ENCODE results near the gene LRRC73.
"Not testable (repeated sequence)": the region's sequence is repeated elsewhere in the genome, so short reads cannot be mapped to it uniquely, and the experiment has no call there.

The LRRC73 gene

DNA sequence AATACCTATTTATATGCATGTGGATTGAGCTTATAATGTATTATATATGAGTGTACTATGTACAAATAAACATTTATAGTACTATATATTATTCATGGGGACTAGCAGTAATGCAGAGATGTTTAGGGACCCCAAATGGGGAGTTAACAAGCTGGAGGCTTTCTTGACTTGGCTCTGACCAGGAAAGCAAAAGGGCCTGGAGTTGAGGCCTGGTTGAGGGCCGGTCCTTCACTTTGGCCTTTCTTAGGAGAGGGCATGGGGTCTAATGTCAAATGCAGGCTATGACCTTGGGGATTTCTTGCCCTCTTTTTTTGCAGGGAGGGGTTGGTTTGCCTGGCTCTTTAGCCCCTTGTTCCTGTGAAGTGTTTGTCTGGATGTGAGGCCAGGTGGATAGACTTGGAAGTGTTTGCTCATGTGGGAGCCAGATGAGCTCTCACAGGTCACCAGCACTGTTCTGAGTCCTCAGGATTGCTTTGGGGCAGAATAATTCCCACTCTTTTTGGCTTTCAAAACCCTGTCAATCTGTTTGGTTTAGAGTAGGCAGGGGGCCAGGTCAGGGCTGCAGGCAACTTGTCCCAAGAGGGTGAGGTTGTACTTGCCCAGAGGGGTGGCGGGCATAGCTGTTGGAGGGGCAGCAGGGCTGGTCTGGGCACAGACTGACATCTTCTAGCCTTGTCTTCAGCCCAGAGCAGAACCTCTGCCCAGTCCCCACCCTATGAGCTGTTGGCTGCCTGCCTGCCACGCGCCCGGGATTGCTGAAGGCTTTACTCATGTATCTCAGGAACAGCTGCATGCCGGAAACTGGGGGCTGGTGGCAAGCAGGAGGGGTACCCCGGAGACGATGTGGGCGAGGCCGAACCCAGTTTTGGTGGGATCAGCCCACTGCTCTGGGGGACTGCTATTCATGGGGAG is 18.1 kb downstream of the LRRC73 start:
- peak; percentile 84 for DNase-seq

DNA sequence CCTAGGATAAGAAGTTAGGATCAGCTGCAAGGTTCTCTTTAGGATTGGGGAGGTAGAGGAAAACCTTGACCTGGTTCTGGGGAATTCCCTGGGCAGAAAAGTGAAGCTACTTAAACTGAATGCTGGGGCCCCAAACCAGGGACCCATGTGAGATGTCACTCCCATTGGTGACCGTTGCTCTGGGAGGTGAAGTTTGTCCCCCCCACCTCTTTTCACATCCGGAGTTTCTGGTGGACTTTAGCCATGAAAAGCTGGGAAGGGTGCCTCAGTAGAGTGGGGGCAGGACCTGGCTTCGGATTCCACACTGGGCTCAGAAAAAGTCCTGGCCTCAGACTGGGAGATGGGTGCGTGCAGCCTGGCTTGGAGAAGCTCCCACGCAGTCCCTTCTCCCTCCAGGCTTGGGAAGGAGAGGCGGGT is 19.6 kb downstream of the LRRC73 start:
- DNase-seq, result no peak

GRCh38 chr6:43489277-43490072 is 20.7 kb downstream of the LRRC73 start:
- peak; percentile 79 for DNase-seq

DNA sequence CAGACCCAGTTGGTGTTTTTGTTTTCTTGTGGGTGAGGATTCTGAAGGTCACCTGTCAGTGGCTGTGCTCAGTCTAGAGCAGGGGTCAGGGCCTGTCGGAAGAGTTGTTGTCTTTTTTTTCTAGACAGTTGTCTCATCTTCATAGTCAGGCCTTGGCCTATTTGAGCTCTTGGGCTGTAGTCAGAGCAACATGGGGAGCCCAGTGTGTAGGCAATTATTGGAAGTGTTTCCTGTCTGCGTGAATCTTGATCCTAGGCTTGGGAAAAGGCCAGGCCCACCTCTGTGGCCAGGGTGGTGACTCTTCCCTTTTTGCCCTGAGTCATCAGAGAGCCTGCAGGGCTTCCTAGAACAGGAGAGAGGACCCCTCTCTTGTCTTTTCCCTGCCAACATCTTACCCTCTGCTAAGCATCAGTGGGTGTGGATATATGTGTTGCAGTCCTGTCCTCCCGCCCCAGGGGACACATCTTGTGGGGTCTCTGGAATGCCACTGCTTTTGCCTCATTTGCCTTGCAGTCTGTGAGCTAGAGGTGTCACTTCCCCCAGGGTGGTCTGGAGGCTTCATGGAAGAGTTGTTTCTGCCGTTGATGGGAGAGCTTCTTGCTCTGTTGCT is 21.4 kb downstream of the LRRC73 start:
- DNase-seq, result no peak

DNA sequence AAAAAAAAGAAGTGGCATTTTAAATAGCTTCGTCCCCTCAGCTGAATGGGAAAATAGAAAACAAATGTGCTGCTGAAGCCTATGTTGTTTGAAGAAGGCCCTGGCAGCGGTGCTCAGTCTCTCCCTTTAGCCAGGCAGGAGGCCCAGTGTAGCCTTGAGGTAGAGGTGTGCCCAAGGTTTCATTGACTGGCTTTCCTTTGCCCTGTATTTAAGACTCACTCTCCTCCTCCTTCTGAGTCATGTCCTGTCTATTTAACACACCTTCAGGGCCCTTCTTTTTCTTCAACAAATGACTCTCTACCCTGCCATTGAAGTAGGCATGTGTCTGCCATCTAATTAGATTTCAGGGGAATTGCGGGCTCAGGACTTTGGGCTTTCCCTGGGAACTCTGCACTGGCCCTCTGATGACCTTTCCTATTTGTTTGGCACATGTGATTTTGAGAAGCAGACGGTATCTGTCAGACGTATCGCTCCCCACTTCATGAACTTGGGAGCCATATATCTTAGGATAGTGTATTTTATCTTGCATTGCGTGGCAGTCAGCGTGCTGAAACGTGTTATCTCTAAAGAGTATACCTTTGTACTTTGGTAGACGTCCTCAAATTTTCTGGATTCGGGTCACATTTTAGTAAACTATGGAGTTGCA is 28.4 kb downstream of the LRRC73 start:
- DNase-seq, result no peak

- DNase-seq, result no peak
Measured at GRCh38 chr6:43481075-43481474, 29.1 kb downstream of the LRRC73 start.

DNA sequence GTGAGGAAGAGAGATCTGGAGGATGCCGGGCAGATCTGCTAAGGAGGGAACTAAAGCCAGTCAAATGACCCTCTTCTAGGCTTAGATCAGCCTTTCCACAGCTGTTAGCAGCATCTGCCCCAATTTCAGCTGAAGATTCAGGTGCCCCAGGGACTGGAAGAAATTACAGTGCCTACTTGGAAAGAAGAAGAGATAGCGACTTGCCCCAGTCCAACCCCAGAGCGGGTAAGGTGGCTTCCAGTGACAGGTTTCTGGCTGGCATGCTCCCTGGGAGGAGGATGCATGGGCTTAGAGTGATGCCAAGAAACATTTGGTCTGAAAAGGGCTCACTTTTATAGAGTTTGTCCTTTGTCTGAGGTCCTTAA is 32.2 kb downstream of the LRRC73 start:
- no peak for DNase-seq

DNA sequence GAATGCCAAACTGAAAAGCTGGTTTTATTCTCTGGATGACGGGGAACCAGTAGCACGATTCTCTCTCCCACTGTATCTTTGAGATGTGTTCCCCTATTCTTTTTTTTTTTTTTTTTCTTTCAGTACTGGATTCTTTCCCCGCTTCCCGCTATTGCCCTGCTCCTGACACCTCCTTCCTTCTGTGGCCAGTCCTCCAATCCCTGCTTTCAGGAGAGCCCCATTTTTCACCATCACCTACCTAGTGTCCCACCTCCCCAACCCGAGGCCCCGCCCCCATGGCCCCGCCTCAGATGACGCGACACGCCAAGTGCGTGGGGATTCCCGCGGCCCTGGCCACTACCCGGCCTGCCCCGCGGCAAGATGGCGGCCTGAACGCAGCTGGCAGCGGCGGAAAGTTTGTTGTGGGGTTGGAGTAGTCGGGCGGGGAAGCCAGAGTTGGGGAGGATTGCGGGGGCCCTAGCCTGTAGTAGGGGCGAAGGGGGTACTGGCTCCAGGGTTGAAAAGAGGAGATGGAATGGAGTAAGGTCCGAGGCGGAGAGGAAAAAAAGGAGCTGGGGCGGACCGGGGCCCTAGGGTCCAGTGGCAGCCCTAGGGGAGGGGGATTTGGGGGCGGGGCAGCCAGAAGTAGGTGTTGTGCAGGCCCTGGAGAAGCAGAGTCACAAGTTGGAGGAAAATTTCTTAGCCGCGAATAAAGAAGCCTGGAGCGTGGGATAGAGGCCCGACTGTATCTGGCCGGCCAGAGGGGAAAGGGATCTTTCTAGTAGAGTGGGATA is 32.7 kb downstream of the LRRC73 start, which contains the start of gene TJAP1:
TSS of gene TJAP1 (plus strand) at position 336 of the 773 bp plus-strand sequence. CDS start 21,432 bp downstream, outside the sequence.
- DNase-seq, result peak; percentile 97

DNA sequence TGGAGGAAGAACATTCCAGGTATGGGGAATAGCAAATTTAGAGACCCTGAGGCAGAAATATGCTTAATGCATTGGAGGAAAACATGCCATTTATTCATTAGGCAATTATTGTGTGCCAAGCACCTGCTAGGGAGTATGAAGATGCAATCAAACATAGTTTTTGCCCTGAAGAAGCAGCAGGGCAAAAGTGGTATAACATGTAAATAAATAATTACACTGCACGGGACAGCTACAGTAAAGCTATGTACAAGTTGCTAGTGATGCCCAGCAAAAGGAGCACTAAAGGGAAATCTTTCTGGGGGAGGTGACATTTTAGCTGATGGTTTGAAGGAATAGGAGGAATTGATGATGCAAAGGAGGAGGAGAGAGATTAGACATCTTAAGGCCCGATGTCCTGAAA is 33.4 kb downstream of the LRRC73 start:
- no peak for DNase-seq

DNA sequence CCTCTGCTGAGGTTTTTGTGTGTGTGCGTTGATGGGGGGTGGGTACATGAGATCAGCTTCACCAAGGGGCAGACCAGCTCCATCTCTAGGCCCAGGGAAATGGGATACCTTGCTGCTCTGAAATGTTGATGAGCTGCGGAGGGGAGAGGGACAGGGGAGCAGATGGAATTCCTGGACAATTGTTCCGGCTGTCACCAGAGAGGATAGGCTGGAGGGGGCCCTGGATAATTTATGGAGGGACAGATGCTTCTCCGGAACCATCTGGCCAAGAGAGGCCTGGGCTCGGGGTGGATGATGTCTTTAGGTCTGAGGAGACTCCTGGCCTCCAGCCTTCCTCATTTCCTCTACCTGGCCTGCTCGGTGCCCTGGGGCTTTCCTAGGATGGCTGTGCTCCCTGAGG is 34.6 kb downstream of the LRRC73 start:
- DNase-seq, result no peak

GRCh38 chr6:43472515-43472914 is 37.6 kb downstream of the LRRC73 start:
- no peak for DNase-seq

DNA sequence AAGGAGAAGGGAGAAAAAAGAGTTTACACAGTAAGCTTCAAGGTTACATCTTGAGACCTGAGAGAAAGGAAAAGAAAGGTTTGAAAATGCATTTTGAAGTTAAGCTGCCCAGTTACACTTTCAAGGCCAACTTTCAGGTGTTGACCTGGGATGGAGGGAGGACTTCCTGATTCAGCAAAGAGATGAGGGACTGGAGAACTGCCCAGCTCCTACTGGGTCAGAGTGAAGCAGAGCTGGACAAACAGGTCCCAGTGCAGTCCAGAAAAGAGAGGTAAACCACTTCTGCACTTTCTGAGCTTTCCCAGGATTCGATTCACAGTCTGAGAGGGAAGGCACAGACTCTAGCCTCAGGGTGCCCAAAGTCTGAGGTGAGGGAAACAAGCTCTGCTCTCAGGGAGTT is 38.7 kb downstream of the LRRC73 start:
- no peak for DNase-seq

GRCh38 chr6:43469947-43470346 is 40.2 kb downstream of the LRRC73 start:
- no peak for DNase-seq

- DNase-seq, result no peak
Measured at GRCh38 chr6:43468748-43469681, 41.1 kb downstream of the LRRC73 start.

GRCh38 chr6:43468240-43468639 is 41.9 kb downstream of the LRRC73 start:
- DNase-seq, result no peak

GRCh38 chr6:43467752-43468151 is 42.4 kb downstream of the LRRC73 start:
- no peak for DNase-seq

GRCh38 chr6:43467265-43467664 is 42.9 kb downstream of the LRRC73 start:
- not testable (repeated sequence) for DNase-seq

DNA sequence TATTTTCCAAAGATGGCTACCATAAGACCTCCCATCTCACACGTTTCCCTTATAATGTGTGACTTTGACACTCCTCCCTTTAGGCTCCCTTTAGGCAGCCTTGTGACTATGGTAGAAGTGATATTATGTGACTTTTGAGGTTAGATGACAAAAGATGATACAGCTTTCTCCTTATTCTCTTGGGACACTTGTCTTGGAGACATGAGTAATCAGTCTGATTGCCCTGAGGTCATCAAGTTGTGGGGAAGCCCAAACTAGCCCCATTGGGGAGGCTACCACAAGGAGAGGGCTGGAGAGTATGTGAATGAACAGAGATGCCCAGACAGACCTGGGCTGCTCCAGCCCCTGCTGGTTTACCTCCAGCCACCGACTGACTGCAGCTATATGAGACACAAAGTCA is 44.2 kb downstream of the LRRC73 start:
- DNase-seq, result no peak

GRCh38 chr6:43464337-43464736 is 45.8 kb downstream of the LRRC73 start:
- DNase-seq, result no peak

DNA sequence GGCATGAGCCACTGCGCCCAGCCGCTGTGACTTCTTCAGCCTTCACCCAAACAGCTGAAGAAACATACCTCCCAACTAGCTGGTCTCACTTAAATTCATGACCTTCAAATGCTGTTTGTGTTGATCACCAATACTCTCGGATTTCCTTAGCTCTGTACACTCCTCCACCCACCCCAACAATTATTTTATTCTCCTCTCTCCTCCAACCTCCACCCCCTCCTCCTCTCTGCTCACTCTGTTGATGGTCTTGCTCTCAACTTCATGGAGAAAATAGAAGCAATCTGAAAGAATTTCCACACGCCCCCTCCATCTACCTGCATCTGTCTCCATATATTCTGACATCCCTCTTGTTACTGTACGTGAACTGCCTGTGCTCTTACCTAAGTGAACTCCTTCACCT is 48.2 kb downstream of the LRRC73 start:
- DNase-seq, result no peak

GRCh38 chr6:43460032-43460431 is 50.1 kb downstream of the LRRC73 start:
- no peak for DNase-seq
